HG03159 (cell line): ENCODE data around the gene HTR3D.
"Not testable (repeated sequence)": the region's sequence is repeated elsewhere in the genome, so short reads cannot be mapped to it uniquely, and the experiment has no call there.

ENCODE experiments used
- ATAC-seq: cut with Tn5 transposase; IDR thresholded peaks from one replicate; pipeline ENCODE4 v1.9.1; 2021; ENCODE audit warnings: mild to moderate bottlenecking, moderate library complexity; ENCODE audit not compliant: unreplicated experiment

The HTR3D gene

DNA sequence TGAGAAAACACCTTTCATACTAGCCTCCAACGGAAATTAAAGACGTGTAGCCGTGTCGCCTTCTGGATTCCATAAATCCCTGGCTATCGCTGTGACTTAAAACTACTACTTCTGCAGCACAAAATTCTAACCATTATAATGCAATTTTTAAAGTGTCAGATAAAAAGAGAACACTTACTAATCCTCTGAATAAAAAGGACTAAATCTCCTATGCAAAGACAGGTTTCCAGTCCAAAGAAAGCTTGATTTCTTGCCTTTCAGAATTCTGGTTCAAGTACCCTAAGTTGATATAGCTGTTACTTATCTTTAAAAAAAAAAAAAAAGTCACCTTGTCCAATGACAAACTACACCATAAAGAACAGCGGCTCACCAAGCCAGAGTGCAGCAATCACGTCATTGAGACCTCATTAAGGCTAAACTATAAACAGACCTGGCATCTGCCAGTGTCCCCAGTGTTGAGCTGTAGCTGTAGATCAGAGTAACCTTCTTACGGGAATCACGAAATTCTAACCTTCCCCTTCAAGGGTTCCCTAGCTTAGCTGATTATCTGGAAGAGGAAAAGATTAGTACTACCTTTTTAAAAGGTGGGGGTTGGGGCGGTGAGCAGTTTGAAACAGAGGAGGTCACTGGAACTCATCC lies 16.0 kb upstream of the HTR3D start:
- ATAC-seq, result no peak

DNA sequence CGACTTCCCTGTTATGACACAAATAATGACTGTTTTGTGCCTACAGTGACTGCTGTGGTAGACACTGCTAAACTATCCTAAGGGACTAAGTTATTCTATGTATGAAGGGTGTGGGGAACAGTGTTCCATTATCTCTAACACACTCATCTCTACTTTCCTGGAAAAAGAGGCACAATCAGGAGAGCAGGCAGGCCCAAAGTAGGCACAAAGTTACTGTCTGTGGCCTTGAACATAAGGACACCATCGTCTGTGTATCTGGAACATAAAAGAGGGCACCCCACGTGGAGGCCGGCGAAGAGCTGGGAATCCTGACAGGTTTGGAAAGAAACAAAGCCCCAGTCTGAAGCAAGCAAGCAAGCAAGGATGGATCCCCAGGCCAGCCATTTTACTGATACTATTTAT lies 15.4 kb upstream of the HTR3D start:
- no peak for ATAC-seq

DNA sequence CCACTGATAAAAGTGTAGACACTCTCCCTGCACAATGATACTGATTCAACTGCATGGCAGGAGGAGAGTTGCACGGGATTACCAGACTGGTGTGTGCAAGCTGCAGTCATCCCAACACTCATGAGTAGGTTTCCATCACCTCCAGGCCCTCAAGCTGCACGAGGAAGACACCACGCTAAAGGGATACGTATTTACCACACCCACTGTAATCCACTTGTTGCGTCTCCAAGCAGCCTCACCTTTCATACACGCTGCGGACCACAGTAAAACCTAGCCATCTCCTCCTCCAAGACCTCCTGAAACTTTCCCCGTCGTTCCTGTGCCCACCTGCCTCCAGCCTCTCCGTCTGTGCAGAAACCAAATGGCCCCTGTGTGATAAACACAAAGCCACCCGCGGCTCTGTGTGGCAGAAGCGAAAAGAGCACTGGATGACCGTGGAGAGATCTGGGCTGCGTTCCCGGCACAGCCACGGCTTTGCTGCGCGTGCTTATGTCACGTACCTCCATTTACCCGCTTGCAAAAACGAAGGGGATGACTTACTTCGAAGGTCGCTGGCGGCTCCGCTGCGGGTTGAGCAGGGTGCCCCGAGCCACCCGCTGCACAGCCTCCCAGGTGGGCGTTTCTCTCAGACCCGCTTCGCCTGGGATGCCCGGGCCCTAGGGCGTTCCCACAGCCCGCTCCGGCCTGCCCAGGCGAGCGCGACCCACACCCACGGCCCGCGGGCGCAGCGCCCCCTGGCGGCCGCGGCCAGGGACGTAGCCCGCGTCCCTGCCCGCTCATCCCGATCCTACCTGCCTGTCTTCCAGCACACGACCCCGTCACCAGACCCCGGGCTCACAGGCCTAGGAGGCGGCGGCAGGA lies 14.5 kb upstream of the HTR3D start:
- ATAC-seq, result peak; percentile 78

DNA sequence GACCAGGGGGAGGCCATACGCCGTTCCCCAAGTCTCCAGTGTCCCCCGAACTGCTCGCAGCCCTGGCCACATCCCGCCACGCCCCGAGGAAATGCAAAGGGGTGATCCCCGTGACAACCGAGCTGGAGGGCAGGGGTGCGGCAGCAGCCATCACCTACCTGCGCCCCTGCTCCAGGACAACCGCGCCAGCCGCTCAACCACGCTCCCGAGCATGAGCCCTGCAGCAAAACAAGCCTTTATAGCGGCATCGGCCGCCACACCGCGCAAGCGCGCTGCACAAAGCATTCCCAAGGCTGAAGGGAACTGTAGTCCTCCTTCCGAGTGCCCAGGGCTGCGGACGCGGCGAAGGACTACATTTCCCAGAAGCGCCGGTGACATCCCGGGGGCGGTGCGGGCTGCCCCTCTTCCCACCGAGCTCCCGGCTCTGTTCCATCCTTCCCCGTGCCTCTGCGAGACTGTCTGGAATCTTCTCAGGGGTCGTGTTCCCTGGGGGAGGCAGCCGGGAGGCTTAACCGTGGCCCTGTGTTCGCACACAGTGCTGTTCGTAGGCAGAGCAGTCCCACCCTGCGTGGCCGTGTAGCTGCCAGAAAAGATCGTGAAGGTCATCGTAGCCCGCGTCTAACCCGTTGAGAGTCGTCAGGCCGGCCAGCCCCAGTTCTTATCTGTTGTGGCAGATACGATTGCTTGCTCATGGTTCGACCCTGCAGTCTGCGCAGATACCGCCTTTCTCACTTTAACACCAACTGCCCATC lies 13.7 kb upstream of the HTR3D start, which contains the start of gene ABCC5:
TSS of gene ABCC5 (minus strand) at position 213 of the 752 bp plus-strand sequence. CDS start 3,492 bp downstream, outside the sequence.
- peak; percentile 92 for ATAC-seq

DNA sequence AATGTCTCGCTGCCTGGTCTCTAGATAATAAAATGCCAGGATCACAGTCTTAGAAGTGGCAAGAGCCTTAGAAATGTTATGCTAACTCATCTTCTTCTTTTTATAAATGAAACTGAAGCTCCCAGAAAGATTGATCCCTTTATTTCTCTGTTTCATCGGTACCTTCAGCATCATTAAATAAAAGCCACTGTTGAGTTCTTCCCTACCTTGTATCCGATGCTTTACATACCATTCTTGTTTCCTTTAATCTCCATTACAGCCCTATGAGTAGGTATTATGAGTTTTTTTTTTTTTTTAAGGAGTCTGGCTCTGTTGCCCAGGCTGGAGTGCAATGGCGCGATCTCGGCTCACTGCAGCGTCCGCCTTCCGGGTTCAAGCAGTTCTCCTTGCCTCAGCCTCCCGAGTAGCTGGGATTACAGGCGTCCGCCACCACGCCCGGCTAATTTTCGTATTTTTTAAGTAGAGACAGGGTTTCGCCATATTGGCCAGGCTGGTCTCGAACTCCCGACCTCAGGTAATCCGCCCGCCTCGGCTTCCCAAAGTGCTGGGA lies 13.0 kb upstream of the HTR3D start:
- ATAC-seq, result no peak

DNA sequence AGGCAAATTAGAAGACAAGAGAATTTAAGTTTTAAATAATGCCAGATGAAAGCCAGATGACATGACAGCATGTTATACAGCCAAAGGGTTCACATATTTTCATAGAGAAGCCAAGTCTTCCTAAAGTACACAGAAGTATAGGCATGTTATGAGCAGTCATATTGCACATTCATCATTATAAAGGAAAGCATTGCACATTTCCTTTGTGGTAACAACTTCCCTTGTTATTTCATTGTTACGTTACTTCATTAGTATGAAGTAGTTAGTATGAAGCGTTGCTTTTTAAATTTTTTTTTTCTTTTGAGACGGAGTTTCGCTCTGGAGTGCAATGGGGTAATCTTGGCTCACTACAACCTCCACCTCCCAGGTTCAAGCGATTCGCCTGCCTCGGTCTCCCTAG lies 9.2 kb upstream of the HTR3D start:
- ATAC-seq, result no peak

DNA sequence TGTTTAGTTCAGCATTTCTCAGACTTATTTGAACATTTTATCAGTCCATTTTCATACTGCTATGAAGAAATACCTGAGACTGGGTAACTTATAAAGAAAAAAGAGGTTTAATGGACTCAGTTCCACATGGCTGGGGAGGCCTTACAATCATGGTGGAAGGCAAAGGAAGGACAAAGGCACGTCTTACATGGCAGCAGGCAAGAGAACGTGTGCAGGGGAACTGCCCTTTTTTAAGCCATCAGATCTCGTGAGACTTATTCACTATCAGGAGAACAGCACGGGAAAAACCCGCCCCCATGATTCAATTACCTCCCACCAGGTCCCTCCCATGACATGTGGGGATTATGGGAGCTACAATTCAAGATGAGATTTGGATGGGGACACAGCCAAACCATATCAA lies 6.3 kb upstream of the HTR3D start:
- not testable (repeated sequence) for ATAC-seq

DNA sequence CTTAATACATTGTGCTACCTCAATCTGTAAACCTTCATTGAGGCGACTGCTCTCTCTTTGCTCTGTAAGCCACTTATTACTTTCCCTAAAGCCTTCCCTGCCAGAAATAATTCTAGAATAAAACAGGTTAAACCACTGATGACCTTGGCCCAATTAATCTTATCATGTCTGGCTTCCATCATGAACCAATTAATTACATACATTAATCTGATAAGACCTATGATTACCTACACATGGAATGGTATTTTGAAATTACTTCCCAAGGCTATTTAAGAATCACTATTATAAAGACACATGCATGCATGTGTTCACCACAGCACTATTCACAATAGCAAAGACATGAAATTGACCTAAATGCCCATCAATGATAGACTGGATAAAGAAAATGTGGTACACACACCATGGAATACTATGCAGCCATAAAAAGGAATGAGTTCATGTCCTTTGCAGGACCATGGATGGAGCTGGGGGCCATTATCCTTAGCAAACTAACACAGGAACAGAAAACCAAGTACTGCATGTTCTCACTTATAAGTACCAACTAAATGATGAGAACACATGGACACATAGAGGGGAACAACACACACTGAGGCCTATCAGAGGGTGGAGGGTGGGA lies 3.2 kb upstream of the HTR3D start:
- ATAC-seq, result not testable (repeated sequence)

DNA sequence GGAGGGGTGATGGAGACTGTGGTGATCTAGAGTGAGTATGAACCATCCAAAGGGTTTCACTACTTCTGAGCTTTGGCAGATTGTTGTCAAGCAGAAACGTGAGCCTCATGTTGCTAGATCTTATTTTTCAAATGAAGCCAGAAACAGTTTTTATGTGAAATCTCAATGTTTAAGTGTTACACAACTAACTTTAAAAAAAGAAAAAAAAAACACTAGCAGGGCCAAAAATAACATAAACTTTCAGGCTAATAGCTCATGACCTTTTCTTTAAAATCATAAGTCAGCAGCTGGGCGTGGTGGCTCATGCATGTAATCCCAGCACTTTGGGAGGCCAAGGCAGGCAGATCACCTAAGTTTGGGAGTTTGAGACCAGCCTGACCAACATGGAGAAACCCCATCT lies 2.1 kb upstream of the HTR3D start:
- no peak for ATAC-seq

DNA sequence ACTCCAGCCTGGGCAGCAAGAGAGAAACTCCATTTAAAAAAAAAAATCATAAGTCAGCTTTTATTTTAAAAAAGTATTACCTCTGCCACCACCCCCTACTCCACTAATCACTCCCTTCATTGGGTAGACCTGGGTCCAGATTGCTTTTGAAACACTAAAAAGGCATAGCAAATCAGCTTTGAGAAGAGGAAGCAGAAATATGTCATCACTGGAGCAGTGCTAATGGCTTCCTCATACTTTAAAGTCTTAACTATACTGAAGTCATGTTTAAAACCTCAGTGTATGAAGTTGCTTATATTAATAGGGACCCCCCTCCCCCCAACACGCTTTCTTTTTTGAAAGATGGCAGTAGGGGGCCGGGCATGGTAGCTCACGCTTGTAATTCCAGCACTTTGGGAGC lies 1.0 kb upstream of the HTR3D start:
- ATAC-seq, result no peak

DNA sequence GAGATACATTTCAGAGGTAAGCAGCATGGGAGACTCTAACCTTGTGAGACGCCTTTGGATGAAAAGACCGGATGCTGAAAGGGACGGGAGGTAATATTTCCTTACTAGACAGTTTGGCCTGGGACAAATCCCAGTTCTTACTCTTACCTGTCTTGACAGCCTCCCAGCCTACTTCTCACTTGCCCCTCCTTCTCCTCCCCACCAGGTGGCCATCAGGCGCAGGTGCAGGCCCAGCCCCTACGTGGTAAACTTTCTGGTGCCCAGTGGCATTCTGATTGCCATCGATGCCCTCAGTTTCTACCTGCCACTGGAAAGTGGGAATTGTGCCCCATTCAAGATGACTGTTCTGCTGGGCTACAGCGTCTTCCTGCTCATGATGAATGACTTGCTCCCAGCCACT lies 6.3 kb downstream of the HTR3D start:
- no peak for ATAC-seq

DNA sequence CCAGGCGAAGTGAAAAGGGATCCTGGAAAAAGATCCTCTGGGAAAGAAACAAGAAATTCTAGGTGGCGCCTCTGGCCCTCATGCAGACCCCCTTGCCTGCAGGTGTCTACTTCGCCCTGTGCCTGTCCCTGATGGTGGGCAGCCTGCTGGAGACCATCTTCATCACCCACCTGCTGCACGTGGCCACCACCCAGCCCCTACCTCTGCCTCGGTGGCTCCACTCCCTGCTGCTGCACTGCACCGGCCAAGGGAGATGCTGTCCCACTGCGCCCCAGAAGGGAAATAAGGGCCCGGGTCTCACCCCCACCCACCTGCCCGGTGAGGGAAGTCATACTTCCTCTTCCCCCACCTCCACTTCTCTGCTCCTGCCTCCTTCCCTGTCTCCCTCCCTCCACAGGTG lies 6.8 kb downstream of the HTR3D start:
- not testable (repeated sequence) for ATAC-seq

DNA sequence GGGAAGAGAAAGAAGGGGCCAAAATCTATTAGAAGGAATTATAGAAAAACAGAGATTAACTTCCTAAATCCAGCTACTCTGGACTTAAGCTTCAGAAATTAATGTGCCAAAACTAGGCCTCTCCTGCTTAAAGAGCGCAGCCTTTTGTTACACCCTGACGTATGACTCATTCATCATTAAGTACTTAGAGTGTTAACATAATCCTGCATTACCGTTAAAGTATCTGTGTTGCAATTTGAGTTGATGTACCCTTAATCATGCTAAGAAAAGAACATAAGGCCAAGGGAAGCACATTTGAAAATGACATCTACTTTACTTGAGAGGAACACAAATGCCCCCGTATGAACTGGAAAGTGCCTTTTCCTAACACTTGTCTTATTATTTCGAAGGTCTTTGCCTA lies 7.9 kb downstream of the HTR3D start:
- no peak for ATAC-seq

DNA sequence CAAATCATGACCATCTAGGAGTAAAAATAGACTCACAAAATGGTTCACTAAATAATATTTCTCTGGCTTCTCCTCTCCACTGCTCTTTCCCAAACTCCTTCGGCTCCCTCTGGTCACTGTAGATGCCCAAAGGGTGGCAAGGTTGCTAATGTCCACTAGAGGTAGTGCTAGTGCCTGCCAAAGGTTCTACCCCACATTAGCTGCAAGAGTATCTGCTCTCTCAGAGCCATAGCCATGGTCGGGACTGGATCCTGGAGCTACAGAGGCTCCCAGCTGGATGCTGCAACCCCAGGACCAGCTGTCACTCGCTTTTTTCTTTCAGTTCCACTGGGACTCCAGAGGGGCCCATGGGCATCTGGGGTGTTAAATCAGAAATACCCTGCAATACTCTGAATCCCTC lies 8.5 kb downstream of the HTR3D start:
- no peak for ATAC-seq

DNA sequence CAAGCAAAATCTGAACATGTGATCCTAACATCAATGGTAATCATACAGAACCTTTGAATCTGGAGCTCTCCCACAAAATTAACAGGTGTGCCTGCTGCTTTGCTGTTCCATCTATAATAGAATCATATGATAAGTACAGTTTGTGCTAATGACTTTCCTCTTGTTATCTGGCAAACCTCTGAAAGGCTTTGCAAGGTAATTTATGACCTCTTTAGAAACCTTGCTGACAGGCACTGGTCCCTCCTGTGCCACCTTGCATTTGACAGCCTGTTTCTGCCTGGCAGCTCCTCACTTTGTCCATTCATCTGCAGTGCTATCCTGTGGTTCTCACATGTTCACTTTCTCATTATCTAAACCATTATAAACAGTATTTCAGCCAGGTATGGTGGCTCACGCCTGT lies 11.1 kb downstream of the HTR3D start:
- ATAC-seq, result no peak

DNA sequence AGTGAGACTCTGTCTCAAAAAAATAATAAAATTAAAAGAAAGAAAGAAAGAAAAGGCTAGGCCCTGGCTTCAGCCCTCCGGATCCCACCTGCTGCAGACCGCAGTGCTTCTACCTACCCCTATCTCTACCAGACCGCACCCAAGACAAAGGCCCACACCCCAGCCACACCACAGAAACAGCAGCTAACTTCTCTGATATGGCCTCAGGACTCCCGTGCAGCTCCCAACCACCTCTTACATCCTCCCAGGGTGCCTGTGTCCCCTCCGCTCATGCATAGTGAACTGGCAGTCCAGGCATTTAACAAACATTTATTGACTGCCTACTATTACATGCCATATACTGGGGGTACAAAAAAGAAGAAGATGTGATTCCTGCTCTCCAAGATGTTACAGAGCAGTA lies 14.5 kb downstream of the HTR3D start:
- no peak for ATAC-seq

DNA sequence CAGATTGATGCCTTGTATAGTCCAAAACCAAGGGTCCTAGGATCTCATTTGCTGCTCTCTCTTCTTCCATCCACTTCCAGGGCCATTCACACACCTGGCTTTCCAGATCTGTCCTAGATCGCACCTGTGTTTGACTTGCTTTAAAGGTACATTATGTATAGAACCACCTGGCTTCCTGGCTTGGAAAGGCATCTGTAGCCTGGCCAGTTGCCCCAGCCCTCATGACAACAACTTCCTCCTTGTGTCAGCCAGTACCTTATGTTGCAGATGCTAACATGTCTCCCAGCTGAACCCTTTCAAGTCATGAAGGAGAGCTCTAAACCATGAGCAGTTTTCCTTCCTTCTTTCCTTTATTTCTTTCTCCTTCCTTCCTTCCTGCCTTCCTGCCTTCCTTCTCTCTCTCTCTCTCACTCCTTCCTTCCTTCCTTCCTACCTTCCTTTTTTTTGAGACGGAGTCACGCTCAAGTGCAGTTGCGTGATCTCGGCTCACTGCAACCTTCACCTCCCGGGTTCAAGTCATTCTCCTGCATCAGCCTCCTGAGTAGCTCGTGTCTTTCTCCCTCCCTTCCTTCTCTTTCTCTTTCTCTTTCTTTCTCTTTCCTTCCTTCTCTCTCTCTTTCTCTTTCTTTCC lies 18.8 kb downstream of the HTR3D start:
- ATAC-seq, result no peak

DNA sequence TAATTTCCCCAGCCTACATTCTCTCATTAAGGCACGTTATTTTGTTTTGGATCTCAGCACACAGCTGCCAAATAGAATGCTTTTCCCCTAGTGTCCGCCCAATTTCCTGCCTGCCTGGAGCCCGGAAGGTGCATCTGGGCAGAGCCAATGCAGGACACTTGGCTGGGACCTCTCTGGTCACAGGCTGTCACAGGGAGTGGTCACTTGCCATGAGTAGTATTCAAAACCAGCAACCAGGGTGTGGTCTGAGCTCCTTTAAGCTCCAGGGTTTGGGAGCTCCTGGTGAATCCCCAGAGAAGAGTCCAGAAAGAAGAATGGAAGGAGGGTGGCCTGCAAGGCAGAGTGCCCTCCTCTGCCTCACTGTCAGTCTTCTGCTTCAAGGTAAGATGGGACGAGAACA lies 21.2 kb downstream of the HTR3D start, which contains the start of gene HTR3C:
TSS of gene HTR3C (plus strand) at position 281 of the 400 bp plus-strand sequence. CDS start at position 315, 34 bp downstream.
- no peak for ATAC-seq

DNA sequence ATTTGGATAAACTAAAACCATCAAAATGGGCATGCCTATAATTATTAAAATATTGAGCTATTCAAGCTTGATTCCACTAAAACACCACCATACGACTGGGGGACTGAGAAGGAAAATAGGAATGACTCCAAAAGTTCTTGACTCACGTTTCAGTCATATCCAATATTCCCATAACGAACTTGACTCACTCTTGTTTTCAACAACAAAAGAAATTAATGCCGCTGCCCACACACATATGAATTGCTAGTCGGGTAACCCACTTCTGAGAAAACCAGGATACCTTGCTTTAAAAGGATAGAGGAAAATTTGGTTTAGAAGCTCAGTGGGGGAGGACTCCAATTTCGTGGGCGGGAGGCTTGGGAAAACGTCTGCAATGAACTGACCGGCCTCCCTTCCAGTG lies 26.5 kb downstream of the HTR3D start:
- no peak for ATAC-seq

DNA sequence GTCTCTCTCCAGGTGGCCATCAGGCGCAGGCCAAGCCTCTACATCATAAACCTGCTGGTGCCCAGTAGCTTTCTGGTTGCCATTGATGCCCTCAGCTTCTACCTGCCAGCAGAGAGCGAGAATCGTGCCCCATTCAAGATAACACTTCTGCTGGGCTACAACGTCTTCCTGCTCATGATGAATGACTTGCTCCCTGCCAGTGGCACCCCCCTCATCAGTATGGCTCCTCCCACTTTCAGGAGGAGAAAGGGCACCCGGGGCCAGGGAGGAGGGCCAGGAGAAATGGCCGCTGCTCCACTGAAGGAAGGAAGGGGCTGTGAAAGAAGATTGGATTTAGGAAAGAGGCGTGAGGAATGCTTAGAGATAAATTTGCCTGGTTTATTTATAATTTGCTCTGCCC lies 27.9 kb downstream of the HTR3D start:
- no peak for ATAC-seq
